Measurements from ENCODE around the gene IRF7. TPM values are rescaled to one million over a fixed set of nuclear protein-coding genes. Genes with fewer than 3 reads are reported as not detected.

IRF7 gene
- total and polyA plus RNA-seq, 4 donors, result 15.7 to 62.4 (median 37.0) TPM

- TF ChIP-seq ZBTB33 (IDR thresholded peaks at IDR 0.05), result no peak
- no peak for TF ChIP-seq RAD21 (IDR thresholded peaks at IDR 0.05)
- no peak for TF ChIP-seq GABPA (IDR thresholded peaks at IDR 0.05 in 1 of 2, conservative IDR thresholded peaks at IDR 0.05 in 1 of 2)
- TF ChIP-seq FOXA2 (IDR thresholded peaks at IDR 0.05), result no peak
Observed at GRCh38 chr11:635945-636510, 20.3 kb upstream of the IRF7 start (continued).

- Histone ChIP-seq H3K36me3 (ENCODE audit: control insufficient read depth in 4 of 4, insufficient read depth in 3 of 4, low read depth in 1 of 4, low read length in 3 of 4) (no peaks in the 10 kb centered on the region), H3K4me1 (ENCODE audit: control insufficient read depth in 4 of 4, insufficient read depth in 4 of 4, low read length in 3 of 4) (no peaks in the 10 kb centered on the region), H3K27me3 (ENCODE audit: control insufficient read depth in 4 of 4, insufficient read depth in 4 of 4, low read length in 3 of 4) (no peaks in the 10 kb centered on the region), H3K9ac (ENCODE audit: low read depth in 1 of 2, low read length in 2 of 2) (no peak overlapping the region), H3K4me3 (ENCODE audit: low read depth in 1 of 3, low read length in 3 of 3) (no peak overlapping the region), H3K27ac (ENCODE audit: low read depth in 1 of 2, low read length in 2 of 2) (no peak overlapping the region), H3K9me3 (ENCODE audit: control insufficient read depth in 4 of 4, low read length in 3 of 4) (no peaks in the 10 kb centered on the region)
- TF ChIP-seq HNF4A (conservative IDR thresholded peaks at IDR 0.05), result no peak
- no peak for TF ChIP-seq REST (IDR thresholded peaks at IDR 0.05)
- no peak for DNase-seq (ENCODE audit: low spot score)
- 97% methylated on average over 5 of the region's 5 CpGs for WGBS
Observed at GRCh38 chr11:630871-631270, 15.1 kb upstream of the IRF7 start.

GRCh38 chr11:629237-629583, 13.5 kb upstream of the IRF7 start:
- H3K9ac ChIP-seq (ENCODE audit: low read depth in 1 of 2, low read length in 2 of 2), result no peak overlapping the region
- no peak for TF ChIP-seq SP1 (IDR thresholded peaks at IDR 0.05)
- peak in 1 of 2 donors; percentile 8 for TF ChIP-seq RAD21 (IDR thresholded peaks at IDR 0.05)
- no peak for TF ChIP-seq EGR1 (IDR thresholded peaks at IDR 0.05; ENCODE audit: low read depth in 2 of 2)
- TF ChIP-seq ZBTB33 (IDR thresholded peaks at IDR 0.05), result no peak
- no peaks in the 10 kb centered on the region for H3K36me3 ChIP-seq (ENCODE audit: control insufficient read depth in 4 of 4, insufficient read depth in 3 of 4, low read depth in 1 of 4, low read length in 3 of 4)
- H3K27ac ChIP-seq (ENCODE audit: low read depth in 1 of 2, low read length in 2 of 2), result no peak overlapping the region
- H3K4me3 ChIP-seq (ENCODE audit: low read depth in 1 of 3, low read length in 3 of 3), result no peak overlapping the region
- no peaks in the 10 kb centered on the region for H3K27me3 ChIP-seq (ENCODE audit: control insufficient read depth in 4 of 4, insufficient read depth in 4 of 4, low read length in 3 of 4)
- peaks cover 3 to 13% (median 5%) of the 10 kb centered on the region in 4 donors for H3K4me1 ChIP-seq (ENCODE audit: control insufficient read depth in 4 of 4, insufficient read depth in 4 of 4, low read length in 3 of 4)
- WGBS, result 61% methylated on average over 10 of the region's 10 CpGs
- no peaks in the 10 kb centered on the region for H3K9me3 ChIP-seq (ENCODE audit: control insufficient read depth in 4 of 4, low read length in 3 of 4)
- DNase-seq (ENCODE audit: low spot score), result no peak

All from liver (tissue), 9 donors.